GM12801 (cell line): Measurements from ENCODE around the gene DPP10.

Experiments
- CTCF ChIP-seq: IDR thresholded peaks from one replicate; pipeline ENCODE4 v1.5.1; 2011; ENCODE audit warnings: control low read depth; ENCODE audit not compliant: insufficient read length; ENCODE audit errors: extremely low read depth

DPP10 gene

GRCh38 chr2:115161081-115161770, 718.8 kb downstream of the DPP10 start:
- no peak for TF ChIP-seq CTCF

DNA sequence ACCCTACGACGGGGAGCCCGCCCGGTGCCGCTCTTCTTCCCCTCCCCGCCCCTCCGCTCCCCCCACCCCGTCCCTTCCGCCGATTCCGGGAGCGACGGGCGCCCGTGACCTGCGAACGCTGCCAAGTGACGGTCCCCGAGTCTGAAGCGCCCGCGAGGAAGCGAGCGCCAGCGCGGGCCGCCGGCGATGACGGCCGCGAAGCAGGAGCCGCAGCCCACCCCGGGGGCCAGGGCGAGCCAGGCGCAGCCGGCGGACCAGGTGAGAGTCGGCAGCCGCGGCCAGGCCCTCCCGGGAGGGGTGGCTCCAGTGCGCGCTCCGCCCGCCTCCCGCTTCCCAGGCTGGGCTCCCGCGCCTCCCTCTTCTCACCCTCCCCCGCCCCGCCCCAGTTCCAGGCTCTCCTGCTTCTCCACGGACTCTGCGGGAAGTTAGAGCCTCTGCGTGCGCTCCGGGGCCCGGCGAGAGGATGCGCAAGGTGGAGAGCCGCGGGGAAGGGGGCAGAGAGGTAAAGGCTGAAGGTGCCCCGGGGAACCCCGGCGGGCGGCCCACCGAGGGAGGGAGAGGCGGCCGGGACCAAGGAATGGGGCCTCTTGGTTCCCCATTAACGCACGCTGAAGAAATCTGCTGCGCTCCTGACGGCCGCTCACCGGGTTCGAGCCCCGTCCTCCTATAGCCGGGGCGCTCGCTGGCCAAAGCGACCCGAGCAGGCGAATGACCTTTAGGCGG, 719.5 kb downstream of the DPP10 start:
- no peak for TF ChIP-seq CTCF

DNA sequence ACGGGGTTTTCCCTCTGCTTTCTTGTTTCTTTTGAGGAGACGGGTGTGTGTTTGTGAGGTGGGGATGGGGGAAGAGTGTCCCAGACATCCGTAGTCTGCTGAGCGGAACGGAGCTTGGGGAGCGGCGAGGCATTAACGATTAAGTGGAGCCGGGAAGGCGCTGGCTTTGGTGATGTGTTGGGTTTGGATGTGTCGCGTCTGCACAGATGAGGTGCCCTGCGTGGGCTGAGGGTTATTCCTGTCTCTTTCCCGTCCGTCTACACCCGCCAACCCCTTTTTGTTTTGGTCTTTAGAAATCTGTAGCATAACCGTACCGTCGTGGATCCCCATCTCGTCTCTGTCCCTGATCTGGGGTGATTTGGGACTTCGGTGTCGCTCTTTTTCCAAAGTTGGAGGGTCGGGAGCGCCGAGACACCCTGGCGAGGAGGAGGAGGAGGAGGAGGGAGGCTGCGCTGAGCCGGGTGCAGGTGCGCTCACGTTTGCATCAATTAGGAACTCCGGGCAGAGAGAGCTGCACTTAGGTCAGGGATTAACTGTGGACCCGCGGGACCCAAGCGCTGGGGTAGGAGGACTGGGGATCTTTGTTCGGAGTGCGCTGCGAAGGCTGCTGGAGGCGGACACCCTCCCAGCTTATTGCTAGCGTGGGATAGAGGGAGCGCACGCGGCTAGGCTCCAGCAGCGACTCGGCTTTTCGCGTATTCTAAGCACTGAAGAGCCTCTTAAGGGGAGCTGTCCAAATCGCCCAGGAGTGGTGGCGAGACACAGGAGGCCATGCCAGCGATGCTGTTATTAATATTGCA, 720.3 kb downstream of the DPP10 start:
- no peak for TF ChIP-seq CTCF

- no peak for TF ChIP-seq CTCF
Observed at GRCh38 chr2:115163572-115163971, 721.1 kb downstream of the DPP10 start.

DNA sequence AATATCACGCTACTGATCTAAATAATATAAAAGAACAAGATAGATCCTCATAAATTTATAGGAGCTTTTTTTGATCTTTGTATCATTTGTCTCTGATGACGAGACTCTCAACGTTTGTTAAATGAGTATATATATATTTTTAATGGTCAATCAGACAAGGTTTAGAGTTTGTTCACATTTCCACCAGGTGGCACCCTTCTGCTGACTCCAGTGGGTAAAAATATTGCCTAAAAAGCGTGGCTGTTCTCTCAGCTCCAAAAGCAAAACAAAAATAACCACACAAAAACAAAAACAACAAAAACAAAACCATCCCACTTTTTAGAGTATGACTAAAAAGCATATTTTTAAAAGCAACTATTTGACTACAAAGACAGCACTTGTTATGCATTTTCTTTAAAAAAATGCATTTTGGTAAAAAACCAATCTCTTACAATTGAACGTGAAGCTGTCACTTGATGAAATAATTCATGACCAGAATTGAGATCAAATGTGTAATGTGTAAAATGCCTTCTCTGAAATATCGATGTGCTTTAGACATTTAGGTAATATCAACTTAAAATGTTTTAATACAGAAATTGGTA, 723.2 kb downstream of the DPP10 start:
- no peak for TF ChIP-seq CTCF

DNA sequence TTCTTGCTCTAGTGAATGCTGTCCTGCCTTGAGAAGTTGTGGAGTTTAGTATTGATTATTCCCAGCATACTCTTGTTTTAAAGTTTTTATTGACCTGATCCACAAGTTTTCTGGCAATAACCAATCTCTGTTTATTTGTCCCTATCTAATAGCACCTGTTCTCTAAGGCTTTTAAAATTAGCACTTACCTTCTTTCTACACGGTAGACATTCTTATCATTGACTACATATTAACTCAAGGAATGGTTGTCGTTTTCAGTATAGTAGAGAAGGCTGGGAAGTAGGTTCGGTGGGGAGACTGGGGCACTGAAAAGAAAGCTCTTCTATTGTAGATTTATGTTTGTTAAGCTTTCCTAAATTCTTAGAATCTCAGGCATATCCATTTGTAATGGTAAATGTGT, 726.0 kb downstream of the DPP10 start:
- no peak for TF ChIP-seq CTCF

GRCh38 chr2:115169814-115170213, 727.4 kb downstream of the DPP10 start:
- no peak for TF ChIP-seq CTCF
